ENCODE results near the gene INPP1.
"Not testable (repeated sequence)": the region's sequence is repeated elsewhere in the genome, so short reads cannot be mapped to it uniquely, and the experiment has no call there.

INPP1 gene

DNA sequence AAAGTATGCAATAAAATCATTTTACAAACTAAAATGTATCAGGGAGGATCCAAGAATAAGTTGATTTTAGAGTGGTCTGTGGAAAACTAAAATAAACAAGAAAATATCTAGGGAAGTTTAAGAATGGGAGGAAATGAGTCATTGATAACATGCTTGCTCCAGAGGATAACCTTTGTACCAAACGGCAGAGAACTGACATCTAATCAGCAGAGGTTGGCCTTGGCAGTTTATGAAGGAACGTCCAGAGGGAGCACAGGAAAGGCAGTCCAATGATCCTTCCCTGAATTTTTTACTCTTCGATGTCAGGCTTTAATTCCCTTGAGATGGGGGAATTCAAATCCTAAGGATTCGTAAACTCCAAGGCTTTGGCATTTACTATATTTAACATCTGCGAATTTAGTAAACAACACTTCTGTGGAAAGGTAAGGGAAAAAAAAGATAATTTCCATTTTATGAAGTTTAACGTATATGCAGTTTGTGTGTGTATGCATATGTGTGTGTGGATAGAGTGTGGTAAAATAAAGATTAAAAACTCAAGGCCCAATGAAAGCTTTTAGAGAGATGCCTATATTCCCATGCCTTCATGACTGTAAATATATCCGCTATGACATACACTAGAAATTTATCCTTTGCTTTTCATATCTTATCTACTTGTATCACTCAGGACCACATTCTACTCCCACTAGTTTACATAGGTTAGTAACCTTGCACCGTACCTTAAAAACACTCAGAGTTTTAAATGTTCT, 8.7 kb upstream of the INPP1 start:
- DNase-seq, result no peak

DNA sequence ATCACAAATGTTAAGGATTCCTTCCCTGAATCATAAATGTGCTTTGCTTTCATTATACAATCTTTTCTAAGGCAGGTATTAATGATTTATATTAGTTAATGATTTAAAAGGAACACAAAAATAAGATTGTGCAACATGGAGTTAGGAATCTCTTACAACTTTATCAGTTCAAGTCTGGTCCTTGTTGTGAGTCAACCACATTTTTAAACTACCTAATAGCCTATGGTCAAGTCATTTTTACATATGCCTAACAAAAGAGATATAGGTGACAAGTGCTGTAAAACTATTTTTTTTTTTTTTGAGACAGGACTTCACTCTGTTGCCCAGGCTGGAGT, 8.2 kb upstream of the INPP1 start:
- DNase-seq, result no peak

DNA sequence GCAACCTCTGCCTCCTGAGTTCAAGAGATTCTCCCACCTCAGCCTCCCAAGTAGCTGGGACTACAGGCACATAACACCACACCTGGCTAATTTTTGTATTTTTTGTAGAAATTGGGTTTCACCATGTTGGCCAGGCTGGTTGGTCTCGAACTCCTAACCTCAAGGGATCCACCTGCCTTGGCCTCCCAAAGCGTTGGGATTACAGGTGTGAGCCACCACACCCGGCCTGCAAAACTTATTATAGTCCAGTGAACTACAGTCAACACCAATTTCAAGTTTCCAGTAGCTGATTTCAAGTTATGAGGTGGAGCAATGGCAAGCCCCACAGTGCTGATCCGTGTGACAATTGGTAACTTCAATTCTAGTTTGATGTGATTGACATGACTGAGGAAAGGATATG, 7.8 kb upstream of the INPP1 start:
- DNase-seq, result not testable (repeated sequence)

DNA sequence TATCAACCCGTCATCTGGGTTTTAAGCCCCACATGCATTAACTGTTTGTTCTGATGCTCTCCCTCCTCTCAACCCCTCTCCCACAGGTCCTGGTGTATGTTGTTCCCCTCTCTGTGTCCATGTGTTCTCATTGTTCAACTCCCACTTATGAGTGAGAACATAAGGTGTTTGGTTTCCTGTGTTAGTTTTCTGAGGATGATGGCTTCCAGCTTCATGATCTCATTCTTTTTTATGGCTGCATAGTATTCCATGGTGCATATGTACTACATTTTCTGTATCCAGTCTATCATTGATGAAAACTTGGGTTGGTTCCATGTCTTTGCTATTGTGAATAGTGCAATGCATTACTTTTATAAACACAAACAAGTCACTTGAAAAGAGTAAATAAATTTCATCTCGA, 7.0 kb upstream of the INPP1 start:
- DNase-seq, result no peak

DNA sequence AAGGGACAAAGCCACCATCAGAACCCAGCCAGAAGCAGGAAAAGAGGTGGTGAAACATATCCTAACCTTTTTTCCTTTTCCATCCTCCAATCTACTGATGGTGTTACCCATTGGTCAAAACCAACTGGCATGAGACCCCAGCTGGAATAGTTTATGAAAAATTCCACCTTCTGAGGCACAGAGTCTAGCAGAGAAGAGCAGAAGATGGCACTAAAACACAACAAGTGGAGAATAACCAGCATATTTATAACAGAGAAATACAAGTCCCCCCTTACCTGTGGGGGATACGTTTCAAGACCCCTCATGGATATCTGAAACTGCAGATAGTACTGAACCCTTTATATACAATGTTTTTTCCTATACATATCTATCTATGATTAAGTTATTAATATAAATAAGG, 4.9 kb upstream of the INPP1 start:
- DNase-seq, result no peak

DNA sequence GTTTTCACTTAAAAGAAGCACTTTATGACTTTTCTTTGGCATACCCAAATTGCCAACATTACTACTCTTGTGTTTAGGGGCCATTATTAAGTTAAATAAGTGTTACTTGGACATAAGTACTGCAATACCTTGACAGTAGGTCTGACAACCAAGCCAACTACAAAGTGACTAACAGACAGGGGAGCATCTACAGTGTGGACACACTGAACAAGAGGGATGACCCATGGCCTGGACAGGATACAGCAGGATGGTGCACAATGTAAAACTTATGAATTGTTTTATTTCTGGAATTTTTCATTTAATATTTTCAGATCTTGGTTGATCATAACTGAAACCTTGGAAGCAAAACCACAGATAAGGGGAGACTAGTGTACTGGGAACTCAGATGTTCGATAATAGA, 4.0 kb upstream of the INPP1 start:
- DNase-seq, result no peak

DNA sequence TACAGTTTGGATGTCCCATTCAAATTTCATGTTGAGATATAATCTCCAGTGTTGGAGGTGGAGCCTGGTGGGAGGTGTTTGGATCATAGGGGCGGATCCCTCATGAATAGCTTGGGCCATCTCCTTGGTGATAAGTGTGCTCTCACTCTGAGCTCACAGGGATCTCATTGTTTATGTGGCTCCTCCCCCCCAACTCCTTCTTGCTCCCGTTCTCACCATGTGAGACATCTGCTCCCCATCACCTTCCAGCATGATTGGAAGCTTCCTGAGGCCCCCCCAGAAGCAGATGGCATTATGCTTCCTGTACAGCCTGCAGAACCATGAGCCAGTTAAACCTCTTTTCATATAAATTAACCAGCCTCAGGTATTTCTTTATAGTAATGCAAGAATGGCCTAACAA, 3.0 kb upstream of the INPP1 start:
- no peak for DNase-seq

DNA sequence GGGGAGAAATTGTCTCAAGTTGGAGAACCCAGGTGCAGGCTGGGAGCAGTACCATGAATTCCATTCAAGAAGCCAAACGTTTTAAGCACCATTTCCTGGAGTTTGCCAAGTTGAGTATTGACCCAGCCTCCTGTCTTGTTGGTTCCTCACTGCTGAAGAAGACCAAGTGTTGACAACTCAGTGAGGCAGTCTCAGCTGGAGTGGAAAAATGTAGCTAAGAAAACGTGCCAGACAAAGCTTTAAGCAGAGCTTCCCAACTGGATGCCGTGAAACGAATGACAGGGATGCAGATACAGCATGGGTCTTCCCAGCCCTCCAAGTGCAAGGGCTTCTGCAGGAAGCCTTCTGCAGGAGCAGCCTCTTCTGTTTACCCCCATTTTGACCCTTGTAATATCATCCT, 778 bp upstream of the INPP1 start:
- DNase-seq, result no peak

DNA sequence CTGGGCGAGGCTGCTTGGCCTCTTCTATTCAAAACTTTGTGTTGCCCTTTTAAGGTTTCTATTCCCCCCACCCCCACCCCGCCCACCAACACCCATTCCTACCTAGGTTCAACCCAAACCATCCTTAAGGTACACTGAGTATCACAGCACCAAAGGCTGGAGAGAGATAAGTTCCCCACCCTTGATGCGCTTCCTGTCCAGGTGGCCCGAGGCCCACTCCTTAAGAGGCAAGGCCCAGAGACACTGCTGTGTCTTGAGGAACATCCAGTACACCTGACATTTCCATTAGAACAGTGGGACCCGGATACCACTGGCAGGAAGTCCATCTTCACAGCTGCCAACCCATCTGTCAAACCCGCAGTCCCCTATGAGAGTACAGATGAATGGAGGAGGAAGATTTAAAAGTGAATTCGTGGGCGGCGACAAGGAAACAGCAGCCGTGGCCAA, 277 bp upstream of the INPP1 start:
- no peak for DNase-seq

DNA sequence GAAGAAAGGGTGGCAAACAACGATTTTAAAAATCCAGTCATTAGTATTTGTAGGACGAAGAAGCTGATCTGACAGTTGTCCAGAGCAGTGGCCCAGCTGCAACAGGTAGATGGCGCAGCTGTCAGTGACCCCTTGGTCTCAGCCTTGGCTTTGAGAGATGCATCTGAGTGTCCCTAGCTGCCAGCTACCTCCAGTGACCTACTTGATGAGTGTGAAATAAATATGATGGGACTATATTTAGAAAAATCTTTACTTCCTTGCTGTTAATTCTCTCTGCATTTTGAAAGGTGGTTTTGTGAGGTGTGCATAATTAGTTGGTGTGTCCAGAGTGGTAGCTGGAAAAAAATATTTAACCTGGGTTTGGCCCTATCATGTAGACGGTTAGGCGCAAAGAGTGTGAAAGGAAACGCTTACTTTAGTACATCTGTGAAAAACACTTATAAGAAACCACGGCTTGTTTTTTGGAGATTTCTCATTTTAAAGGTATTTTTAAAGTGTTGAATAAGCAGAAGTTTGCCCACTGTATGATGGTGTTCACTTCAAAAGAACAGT, 963 bp downstream of the INPP1 start:
- no peak for DNase-seq

DNA sequence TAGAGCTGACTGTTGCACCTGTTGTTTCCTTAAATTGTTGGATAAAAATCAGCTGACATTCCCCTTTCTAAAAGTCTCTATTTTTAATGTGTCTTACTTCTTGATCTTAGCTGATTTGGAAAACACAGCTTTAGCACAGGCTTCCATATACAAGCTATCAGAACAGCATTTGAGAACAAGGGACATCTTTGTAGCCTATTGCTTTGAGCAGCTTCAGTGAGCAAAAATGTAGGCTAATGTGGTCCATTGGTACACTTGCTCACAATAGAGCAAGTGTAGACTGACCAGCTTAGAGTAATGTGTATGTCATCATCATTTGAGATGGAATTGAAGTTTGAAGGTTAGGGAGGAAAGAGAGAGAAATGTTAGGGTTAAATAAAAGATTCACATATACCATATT, 7.0 kb downstream of the INPP1 start:
- no peak for DNase-seq

DNA sequence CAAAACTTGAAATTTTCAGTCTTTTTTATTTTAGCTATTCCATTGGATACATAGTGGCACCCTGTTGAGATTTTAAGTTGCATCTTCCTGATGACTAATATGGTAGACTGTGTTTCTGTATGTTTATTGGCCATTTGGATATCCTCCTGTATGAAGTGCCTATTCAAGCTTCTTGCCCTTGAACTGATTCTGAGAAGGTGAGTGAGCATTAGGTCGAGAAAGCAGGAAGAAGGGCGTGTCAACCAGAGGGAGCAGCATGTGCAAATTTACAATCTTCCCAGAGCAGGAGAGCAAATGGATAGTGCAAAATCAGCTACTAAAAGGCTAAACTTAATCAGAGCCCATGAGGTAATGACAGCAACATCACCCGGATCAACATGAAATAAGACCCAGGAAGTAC, 8.6 kb downstream of the INPP1 start:
- DNase-seq, result no peak

DNA sequence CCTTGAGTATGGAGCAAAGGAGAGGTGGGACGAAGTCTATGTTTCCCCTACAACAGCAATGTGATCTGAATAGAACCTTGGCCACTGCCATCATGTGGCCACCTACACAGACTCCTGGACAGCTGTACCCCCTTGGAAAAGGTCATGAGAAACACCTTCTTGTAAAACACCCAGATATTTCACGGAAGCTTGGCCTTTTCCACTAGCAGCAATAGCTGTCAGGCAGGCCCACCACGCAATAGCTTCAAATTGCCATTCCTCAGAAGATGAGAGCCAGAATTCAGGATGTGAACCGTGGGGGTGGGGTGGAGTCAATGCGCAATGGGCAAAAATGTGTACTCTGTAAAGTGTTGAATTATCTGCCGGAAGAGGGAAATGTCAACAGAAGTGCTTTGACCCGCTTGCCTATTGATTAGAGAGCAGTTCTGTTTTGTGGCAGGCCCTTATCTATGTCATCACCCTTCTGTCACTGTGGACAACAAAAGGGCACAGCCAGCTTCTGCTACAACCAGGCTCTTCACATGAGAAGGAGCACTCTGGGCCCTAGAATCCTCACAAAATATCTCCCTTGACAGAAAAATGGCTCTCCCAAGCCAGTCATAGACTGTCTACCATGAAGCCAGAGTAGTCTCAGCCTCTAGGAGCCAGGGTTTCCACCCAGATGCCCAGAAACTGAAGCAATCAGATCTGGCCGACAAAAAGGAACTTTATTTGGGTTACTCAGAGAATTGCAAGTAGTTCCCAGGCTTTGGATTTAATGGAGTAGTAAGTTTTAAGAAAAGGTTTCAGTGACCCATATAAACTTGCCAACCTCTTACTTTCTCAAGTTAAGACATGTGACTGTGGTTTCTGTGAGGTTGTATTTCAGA, 9.5 kb downstream of the INPP1 start:
- no peak for DNase-seq

DNA sequence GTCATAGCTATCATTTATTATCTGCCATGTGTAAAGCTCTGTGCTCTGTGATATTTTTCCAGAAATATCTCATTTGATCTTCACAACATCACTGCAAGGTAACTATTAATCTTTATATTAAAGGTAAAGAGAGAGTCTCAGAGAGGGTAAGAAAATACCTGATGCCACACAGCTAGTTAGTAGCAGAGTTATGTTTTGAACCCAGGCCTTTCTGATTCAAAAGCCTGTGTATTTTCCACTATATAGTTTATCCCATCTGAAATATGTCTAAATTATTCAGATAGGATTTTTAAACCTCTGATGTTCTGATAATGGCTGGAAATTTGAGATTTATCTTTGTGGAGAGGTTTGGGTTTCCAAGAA, 10.1 kb downstream of the INPP1 start:
- DNase-seq, result no peak

DNA sequence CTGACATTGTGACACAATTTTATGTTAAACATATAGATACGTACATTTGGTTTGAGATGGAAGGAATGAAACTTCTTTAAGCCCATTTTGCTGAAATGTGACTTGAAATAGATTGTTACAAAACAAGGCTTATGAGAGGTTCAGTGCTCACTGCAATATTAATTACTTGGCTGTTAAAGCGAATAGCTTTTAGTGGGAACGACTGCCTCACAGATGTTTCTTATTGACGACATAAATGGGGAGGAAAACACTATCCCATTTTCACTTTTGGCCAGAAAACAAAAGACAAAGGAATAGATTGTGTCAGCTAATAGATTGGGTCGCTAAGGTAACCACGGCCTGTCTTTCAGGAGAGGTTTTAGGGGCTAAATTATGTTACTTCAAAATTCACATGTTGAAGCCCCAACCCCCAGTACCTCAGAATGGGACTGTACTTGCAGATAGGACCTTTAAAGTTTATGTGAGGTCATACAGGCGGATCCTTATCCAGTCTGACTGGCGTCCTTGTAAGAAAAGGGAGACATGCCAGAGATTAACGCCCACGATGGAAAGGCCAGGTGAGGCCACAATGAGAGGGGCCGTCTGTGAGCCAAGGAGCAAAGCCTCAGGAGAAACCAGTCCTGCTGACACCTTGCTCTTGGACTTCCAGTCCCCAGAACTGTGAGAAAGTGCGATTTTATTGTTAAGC, 10.8 kb downstream of the INPP1 start:
- DNase-seq, result no peak

DNA sequence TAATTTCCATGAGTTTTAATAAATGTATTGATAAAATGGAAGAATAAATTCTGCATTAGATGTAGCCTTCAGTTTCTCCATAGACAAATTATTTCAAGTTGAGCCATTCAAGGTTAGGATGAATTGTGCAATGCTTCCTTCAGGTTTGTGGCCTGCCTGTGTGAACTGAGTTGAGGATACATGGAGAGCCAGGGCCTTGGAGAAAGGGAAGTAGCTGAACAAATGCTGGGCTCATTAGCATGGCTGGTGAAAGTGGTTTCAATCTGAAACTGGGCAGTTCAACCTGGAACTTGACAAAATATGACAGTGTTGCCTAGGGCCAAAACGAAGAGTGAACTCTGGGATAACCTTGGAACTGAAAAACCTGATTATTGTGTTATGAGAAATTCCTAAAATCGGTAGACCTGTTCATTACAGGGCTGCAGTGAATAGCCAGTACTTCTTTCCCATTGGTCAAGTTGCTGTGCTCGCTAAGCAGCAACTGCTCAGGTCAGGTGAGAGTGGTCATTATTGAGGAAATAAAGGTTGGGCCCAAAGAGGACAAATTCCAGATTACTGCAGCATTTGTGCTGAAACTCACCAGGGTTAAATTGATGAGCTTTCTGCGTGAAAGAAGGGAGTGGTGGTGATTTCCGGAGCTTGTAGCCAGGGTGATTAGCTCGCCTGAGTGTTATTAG, 12.7 kb downstream of the INPP1 start:
- no peak for DNase-seq

DNA sequence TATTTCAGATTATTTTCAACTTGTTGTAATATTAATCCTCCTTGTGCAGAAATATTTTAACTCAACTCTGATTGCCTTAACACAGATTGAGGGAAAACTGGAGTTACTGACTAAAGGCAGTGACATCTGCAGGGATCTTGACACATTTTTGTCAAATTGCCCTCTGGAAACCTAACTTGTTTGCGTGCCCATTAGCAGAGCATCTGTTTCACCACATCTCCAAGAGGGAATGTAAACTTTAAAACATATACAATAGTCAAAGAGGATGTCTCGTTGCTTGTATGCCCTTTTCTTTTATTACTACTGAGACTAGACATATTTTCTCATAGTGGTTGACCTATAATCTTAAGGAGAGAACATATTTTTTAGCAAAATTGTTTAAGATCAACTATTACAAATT, 14.2 kb downstream of the INPP1 start:
- DNase-seq, result no peak

DNA sequence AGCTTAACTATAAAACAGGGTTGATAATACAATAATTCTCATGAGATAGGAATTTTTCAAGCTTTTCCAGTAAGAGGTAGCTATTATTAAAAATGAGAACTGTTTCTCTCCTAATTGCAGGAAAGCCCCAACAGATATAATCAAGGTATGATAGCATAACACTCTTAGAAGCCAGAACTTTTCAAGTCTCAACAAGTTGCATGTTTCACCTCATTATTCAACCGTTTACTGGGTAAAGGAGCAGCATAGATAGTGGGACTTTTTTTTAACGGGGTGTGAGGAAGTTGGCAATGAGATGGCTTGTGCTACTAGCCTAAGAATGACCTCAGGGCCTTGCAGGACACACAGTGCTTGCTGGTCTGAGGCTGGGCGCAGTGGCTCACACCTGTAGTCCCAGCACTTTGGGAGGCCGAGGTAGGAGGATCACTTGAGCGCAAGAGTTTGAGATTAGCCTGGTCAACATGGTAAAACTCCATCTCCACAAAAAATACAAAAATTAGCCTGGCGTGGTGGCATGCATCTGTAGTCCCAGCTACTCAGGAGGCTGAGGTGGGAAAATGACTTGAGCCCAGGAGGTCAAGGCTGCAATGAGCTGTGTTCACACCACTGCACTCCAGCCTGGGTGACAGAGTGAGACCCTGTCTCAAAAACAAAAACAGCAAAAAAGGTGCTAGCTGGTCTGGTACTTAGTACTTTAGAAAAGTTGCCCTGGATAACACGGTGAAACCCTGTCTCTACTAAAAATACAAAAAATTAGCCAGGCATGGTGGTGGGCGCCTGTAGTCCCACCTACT, 15.5 kb downstream of the INPP1 start:
- DNase-seq, result not testable (repeated sequence)

DNA sequence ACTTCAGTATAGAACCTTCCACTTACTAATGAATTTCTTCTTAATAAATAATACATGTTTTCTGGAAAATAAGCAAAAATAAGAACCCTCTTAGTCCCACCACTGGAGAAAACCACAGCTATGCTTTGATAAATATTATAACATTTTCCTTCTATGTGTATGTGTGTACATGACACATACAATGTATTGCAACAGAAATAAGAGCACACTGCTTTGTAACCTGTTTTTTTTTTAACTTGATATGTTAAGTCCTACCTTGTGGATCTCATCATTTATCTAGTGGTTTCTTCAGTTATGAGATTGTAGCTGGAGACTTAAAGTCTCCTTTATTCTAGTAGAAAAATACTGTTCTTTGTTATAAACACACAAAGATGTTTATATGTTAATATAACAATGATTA, 17.2 kb downstream of the INPP1 start:
- DNase-seq, result no peak

DNA sequence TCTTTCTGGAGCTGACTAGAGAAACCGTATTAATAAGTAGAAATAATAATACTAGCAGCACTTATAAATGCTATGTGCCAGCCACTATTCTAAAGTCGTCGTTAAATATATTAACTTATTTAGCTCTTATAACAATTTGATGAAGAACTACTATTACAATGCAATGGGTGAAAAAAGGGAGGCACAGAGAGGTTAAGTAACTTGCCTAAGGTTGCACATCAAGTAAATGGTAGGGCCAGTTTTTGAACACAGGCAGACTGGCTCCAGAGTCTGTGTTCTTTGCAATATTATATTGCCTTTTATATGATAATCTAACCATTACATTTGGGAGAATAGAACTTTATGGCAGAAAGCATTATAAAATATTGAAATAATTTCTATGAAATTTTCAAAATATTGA, 17.6 kb downstream of the INPP1 start:
- no peak for DNase-seq

DNA sequence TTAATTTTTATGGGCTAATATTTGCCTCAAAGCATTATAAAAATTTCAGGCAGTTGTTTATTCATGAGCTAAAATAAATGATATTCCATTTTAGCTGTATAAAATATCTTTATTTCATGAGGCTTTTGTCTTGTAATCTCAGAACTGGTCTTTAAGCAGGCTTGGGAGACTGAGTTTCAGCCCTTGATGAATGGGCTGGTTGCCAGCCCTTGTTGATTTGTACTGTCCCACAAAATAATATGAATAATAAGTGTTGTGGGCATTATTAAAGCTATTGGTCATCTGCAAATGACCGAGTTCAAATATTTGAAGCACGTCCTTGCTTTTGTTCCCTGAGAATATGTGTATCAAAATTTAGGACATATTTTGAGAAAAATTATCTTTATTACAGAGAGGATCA, 18.2 kb downstream of the INPP1 start:
- DNase-seq, result no peak

DNA sequence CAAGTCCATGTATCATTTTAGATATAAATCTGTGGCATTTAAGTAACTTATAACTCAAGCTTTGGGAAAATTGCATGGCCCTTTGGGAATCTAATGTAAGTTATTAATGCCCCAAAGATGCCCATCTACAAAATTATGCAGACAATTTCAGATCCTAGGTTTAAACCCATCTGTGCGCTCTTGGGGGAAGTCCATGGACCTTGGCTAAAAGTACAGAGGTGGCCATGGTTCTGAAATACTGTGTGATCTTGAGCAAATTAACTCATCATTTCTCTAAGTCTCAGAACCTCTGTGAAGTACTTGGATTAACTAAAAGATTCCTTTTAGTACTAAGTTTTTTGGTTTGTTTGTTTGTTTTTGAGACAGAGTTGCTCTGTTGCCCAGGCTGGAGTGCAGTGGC, 19.5 kb downstream of the INPP1 start:
- DNase-seq, result no peak
